NCI-H2081 (cell line): ENCODE measurements around the gene KRT74.

Experiments used
- DNase-seq, 2 experiments: peaks; one replicate each; lab custom pipeline; 2025; lab: John Stamatoyannopoulos, UW

The KRT74 gene

DNA sequence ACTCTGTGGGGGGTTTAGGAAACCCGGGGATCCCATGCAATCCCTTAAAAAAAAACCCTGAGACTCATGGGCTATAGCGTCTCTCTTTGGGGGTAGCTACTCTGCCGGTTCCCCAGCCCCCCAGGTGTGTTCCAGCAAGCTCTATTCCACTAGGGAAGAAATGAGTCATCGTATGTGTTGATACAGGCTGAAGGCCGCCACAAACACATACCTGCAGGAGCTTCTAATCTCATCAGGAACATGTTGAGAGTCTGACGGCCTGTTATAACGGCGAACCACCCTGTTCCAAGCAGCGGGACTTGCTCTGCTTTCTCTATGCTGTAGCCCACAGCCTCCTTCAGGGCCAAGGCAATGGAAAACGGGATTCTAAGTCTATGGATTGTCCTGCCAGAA, 52.5 kb downstream of the KRT74 start:
- DNase-seq: no peak

DNA sequence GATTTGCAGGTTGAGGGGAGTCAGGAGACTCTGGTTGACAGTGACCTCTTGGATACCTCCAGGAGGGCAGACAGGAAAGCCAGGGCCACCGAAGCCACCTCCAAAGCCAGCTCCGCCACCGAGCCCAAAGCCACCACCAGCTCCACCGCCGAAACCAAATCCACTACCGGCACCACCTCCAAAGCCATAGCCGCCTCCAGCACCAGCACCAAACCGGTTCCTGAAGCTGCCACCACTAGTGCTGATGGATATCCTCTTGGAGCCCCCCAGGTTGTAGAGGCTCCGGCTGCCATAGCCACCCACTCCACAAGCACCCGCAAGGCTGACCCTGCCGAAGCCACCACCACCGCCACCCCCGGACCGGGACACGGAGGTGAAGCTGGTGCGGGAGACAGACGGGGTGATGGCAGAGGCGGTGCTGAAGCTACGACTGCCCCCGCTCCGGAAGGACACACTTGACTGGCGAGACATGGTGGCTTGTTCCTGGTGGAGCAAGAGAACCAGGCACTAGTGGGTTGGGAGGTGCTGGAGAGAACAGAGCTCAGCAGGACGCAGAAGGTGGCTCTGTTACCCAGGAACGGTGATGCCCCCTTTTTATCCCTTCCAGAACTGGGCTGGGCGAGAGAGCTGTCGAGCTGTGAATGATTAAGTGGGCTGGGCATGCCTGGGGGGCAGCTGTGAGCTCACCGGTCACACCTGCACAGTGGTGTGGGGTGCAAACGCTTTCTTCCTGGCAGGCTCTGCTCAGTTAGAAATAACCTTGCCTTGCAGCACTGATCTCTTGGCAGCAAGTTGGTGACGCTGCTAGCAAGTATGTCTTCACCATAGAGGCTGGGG, 53.6 kb downstream of the KRT74 start, which contains the start of gene KRT5:
TSS of gene KRT5 (minus strand) at position 569 of the 837 bp plus-strand sequence. CDS start at position 471, 98 bp downstream.
- DNase-seq: no peak

DNA sequence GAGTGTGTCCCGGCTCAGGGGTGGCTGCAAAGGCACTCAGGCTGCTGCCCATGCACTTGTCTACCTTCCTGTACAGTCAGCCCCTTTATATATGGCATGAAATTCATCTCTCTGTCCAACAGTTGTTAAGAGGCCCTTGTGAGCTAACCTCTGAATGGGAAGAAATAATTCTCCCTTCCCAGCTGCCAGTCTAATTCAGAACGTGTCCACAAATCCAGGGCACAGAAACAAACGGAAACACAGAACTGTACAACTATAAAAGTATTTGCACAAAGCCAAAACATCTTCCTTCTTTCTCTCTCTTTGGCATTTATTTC, 54.3 kb downstream of the KRT74 start:
- DNase-seq: no peak

DNA sequence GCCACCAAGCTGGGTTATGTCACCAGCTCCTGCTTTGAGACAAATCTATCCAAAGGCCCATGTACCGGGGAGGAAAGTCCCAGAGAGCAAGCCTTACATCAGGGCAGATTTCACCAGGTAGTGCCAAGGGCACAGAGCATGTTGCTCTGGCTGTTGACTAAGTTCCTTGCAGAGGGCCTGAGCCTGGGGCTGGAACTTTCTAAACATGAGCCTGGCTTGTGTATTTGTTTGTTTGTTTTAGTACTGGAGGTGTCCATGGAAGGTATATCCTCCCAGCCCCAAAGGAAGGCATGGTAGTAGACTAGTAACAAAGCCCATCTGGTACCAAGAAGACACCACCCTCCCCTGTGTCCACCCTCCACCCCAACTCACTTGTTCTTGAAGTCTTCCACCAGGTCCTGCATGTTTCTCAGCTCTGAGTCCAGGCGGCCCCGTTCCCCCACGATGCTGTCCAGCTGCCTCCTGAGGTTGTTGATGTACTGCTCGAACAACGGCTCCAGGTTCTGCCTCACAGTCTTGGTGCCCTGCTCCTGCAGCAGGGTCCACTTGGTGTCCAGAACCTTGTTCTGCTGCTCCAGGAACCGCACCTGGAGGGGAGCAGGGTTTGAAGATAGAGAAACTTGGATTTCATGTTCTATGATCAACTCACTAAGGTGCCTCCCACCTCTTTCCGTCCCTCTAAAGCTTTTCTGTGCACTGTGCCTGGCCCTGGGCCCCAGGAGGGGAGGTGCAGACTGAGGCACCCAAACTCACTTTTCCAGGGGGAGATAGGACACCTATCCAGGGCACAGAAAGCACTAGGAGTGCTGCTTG, 54.9 kb downstream of the KRT74 start:
- DNase-seq: no peak

- no peak for DNase-seq
Observed at GRCh38 chr12:52517888-52518287, 55.8 kb downstream of the KRT74 start.

DNA sequence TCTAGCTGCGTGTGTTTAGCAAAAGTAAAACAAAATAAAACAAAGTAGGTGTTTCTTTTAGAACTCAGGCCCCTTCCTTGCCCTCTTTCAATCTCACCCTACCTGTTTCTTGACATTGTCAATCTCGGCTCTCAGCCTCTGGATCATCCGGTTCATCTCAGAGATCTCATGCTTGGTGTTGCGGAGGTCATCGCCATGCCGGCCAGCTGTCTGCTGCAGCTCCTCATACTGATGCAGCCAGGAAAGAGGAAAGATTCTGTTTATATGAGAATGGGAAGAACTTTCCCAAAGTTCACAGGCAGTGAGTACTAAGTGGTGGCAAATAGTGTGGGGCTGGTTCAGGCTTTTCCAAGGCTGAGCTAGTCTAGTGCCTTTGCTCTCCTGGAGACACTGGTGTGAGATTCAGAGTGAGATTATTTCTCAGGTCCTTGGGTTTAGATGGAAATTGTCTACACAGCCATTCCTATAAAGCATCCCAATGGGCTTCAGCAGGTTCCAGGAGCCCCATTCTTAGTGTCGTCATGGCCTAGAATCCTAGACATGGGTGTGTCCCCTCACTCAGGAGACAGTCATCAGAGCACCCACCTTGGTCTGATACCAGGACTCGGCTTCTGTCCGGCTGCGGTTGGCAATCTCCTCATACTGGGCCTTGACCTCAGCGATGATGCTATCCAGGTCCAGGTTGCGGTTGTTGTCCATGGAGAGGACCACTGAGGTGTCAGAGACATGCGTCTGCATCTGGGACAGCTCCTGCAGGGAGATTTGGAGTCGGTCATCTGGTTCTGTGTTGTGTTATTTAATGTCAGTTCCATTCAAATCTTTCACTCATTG, 56.4 kb downstream of the KRT74 start:
- no peak for DNase-seq

DNA sequence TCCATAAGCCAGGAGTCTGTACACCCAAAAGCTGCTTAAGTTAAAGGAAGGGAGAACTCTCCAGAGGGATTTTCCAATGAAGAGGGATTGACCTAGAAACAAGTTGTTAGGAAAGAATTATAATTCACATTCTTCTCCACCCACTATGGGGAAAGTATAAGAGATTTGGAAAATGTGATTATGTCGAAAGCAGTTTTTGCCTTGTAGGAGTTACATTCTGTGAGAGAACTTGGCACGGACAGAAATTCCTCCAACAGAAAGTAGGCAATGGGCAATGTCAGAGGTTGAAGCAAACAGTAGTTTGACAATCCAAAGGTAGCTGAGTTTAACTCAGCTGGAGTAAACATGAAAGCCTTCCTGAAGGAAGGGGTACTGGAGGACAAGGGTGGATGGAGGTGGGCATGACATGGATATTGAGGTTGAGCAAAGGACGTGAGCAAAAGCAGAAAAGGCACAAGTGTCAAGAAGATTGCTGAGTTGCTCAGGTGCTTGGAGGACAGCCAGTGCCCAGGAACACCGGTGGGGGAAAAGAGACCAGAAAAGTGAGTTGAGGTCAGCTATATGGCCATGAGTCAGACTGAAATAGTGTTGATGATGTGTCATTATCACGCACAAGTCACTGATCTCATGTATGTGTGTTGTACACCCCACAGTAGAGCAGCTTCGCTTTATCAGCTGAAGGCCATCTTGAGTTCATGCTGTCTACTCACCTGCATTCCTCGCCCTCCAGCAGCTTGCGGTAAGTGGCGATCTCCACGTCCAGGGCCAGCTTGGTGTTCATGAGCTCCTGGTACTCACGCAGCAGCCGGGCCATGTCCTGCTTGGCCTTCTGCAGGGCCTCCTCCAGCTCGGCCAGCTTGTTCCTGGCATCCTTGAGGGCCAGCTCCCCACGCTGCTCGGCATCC, 57.5 kb downstream of the KRT74 start:
- DNase-seq: no peak
